ENCODE measurements around the gene ELMO2. TPM values are rescaled to one million over a fixed set of nuclear protein-coding genes. Genes with fewer than 3 reads are reported as not detected.

ELMO2 gene
- total and polyA plus RNA-seq, 9 of the 15 experiments (the other 6 are each of a cell fraction or from before 2014, with no cell fraction given), result 7.5 to 21.5 (median 15.9) TPM

DNA sequence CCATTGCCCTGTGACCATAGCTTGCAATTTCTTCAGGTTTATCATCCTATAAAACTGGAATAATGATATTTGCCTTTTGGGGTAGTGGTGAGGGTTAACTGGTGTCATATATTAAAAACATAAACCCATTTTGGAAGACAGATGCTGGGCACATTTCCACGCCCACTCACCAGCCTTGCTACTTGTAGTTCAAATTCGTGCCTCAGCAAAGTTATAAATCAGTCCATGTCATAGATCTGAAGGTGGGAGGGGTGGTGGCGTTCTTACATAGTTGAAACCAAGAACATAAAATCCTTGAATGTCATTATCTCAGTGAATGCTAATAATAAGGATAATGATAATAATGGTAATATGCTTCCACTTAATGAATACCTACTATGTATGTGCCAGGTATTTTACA, 9.4 kb upstream of the ELMO2 start (continued):
- TF ChIP-seq, protein P1, sequence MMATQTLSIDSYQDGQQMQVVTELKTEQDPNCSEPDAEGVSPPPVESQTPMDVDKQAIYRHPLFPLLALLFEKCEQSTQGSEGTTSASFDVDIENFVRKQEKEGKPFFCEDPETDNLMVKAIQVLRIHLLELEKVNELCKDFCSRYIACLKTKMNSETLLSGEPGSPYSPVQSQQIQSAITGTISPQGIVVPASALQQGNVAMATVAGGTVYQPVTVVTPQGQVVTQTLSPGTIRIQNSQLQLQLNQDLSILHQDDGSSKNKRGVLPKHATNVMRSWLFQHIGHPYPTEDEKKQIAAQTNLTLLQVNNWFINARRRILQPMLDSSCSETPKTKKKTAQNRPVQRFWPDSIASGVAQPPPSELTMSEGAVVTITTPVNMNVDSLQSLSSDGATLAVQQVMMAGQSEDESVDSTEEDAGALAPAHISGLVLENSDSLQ (IDR thresholded peaks at IDR 0.05), result peak; percentile 26; the same call in 1 of the 2 replicates
- TF ChIP-seq, protein P2, sequence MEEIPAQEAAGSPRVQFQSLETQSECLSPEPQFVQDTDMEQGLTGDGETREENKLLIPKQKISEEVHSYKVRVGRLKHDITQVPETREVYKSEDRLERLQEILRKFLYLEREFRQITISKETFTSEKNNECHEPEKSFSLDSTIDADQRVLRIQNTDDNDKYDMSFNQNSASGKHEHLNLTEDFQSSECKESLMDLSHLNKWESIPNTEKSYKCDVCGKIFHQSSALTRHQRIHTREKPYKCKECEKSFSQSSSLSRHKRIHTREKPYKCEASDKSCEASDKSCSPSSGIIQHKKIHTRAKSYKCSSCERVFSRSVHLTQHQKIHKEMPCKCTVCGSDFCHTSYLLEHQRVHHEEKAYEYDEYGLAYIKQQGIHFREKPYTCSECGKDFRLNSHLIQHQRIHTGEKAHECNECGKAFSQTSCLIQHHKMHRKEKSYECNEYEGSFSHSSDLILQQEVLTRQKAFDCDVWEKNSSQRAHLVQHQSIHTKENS (CRISPR knock-in tag; IDR thresholded peaks at IDR 0.05), result no peak
- no peak for TF ChIP-seq ERF (CRISPR knock-in tag; IDR thresholded peaks at IDR 0.05)
- TF ChIP-seq MEIS2 (IDR thresholded peaks at IDR 0.05; ENCODE audit: partially characterized antibody), result peak; percentile 28

DNA sequence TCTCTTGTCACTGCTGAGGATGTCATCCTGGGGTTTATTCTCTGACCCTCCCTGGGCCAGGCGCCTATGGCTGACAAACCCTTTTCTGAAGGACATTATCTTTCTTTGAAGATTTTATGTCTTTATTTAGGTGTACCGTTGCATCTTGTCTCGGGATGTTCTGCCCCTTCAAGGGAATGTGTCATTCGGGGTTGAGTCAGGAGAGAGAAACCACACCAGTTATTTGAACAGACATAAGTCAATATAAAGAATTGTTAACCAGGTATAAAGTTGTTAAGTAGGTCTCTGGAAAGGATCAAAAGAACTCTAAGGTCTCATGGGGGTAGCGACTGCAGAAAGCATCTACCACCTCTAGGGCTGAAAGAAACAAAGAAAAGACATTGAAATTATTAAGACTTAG, 8.2 kb upstream of the ELMO2 start:
- FAIRE-seq (no peak), ATAC-seq (no peak), DNase-seq (ENCODE audit: extremely low read depth in 1 of 4, low spot score in 3 of 4) (no peak)
- BruUV-seq (replicated peaks), result no TSS peak
- no peaks in the 10 kb centered on the region for H3K79me2 ChIP-seq (ENCODE audit: control insufficient read depth, insufficient read depth, low read length)
- in situ Hi-C loops (cut with MboI) (no loop called here), intact Hi-C loops (cut with micrococcal nuclease) (no loop called here)
- no peak overlapping the region for H3K4me2 ChIP-seq (ENCODE audit: insufficient read depth, low read length)
- 0 out of 5 replicates have a peak, but pooled peaks cover 0 to 4% of the 10 kb centered on the region in 2 experiments for H3K4me1 ChIP-seq (replicated peaks in 1 of 2; ENCODE audit: control insufficient read depth in 2 of 2, insufficient read depth in 2 of 2, low read length in 2 of 2)
- H2AFZ ChIP-seq (ENCODE audit: low read depth, low read length), result no peak overlapping the region
- H3K27me3 ChIP-seq (ENCODE audit: control insufficient read depth in 2 of 2, insufficient read depth in 2 of 2, low read length in 2 of 2), result peaks cover 18 to 19% of the 10 kb centered on the region in 2 experiments; a peak in 4 of 5 replicates
- no peak overlapping the region for H3K9ac ChIP-seq (ENCODE audit: insufficient read depth in 1 of 2, low read depth in 2 of 2, low read length in 2 of 2)
- H4K20me1 ChIP-seq (replicated peaks; ENCODE audit: control insufficient read depth, insufficient read depth, low read length), result no peaks in the 10 kb centered on the region
- H3K36me3 ChIP-seq (ENCODE audit: control insufficient read depth, insufficient read depth, low read length), result no peaks in the 10 kb centered on the region
- H3K27ac ChIP-seq (ENCODE audit: extremely low read depth, low read depth, low read length), result no peak overlapping the region
- no peaks in the 10 kb centered on the region for H3K9me1 ChIP-seq (ENCODE audit: control insufficient read depth, insufficient read depth, low read length)
- H3K9me3 ChIP-seq (replicated peaks; ENCODE audit: control insufficient read depth, insufficient read depth, low read depth, low read length), result no peaks in the 10 kb centered on the region
- POLR2A ChIA-PET, result interaction anchor here (0.6 to 0.7 kb wide), 2 partner anchors 10 to 90 kb away, joined by 3 to 4 read pairs; no protein-coding TSS in a partner anchor
- H3K4me3 ChIP-seq, result no peak overlapping the region
- CTCF ChIA-PET (ENCODE audit: low intra/inter-chr PET ratio), result no interaction called here
- 0% methylated on average over 5 of the region's 5 CpGs for WGBS (ENCODE audit: insufficient coverage, low coverage, missing lambda C conversion rate)
- no peak for TF ChIP-seq SMARCC2 (IDR thresholded peaks at IDR 0.05; ENCODE audit: low read depth)
- no peak for TF ChIP-seq GABPB1 (CRISPR knock-in tag; IDR thresholded peaks at IDR 0.05)
- no peak for TF ChIP-seq ZNF561 (CRISPR knock-in tag; conservative IDR thresholded peaks at IDR 0.05)
- no peak for TF ChIP-seq ZNF79 (CRISPR knock-in tag; IDR thresholded peaks at IDR 0.05; ENCODE audit: low read depth)
- TF ChIP-seq, protein P3, sequence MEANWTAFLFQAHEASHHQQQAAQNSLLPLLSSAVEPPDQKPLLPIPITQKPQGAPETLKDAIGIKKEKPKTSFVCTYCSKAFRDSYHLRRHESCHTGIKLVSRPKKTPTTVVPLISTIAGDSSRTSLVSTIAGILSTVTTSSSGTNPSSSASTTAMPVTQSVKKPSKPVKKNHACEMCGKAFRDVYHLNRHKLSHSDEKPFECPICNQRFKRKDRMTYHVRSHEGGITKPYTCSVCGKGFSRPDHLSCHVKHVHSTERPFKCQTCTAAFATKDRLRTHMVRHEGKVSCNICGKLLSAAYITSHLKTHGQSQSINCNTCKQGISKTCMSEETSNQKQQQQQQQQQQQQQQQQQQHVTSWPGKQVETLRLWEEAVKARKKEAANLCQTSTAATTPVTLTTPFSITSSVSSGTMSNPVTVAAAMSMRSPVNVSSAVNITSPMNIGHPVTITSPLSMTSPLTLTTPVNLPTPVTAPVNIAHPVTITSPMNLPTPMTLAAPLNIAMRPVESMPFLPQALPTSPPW (CRISPR knock-in tag; IDR thresholded peaks at IDR 0.05), result no peak
- no peak for TF ChIP-seq SMARCB1 (IDR thresholded peaks at IDR 0.05; ENCODE audit: insufficient read length, low read depth)
- TF ChIP-seq, protein P4, sequence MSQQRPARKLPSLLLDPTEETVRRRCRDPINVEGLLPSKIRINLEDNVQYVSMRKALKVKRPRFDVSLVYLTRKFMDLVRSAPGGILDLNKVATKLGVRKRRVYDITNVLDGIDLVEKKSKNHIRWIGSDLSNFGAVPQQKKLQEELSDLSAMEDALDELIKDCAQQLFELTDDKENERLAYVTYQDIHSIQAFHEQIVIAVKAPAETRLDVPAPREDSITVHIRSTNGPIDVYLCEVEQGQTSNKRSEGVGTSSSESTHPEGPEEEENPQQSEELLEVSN (IDR thresholded peaks at IDR 0.05; ENCODE audit: borderline replicate concordance in 1 of 2, extremely low read depth in 1 of 2, insufficient read depth in 1 of 2, insufficient read length in 1 of 2, low read depth in 1 of 2, low read length in 1 of 2, poor library complexity in 1 of 2, severe bottlenecking in 1 of 2), result no peak
- no peak for TF ChIP-seq ZNF431 (CRISPR knock-in tag; IDR thresholded peaks at IDR 0.05)
- no peak for TF ChIP-seq NCOA6 (IDR thresholded peaks at IDR 0.05)
- no peak for TF ChIP-seq XRCC3 (IDR thresholded peaks at IDR 0.05)
- no peak for TF ChIP-seq ZNF57 (CRISPR knock-in tag; IDR thresholded peaks at IDR 0.05)
- TF ChIP-seq FOXA1 (IDR thresholded peaks at IDR 0.05; ENCODE audit: borderline replicate concordance), result no peak
- no peak for TF ChIP-seq SP2 (IDR thresholded peaks at IDR 0.05; ENCODE audit: extremely low read depth, low read depth, low read length, poor library complexity, severe bottlenecking)
- TF ChIP-seq TEAD2 (tag; IDR thresholded peaks at IDR 0.05), result no peak
